Testis (tissue), 2 donors: ENCODE results near the gene TSPAN1.

Experiments
- POLR2A ChIP-seq: fragments of 450-650 bp; IDR thresholded peaks from one replicate; pipeline ENCODE4 v1.6.1; 2017; ENCODE audit warnings: antibody characterized with exemption, mild to moderate bottlenecking, moderate library complexity
- TF ChIP-seq, protein P1 (sequence below), 3 experiments: fragments of 450-650 bp in 2 of 3; fragments of 200-600 bp in 1 of 3; sonication (generic) in 1 of 3; IDR thresholded peaks; one replicate each; pipeline ENCODE4 v1.5.1; 2016 to 2019; ENCODE audit warnings: antibody characterized with exemption in 3 of 3, mild to moderate bottlenecking in 2 of 3, moderate library complexity in 1 of 3

DNA sequence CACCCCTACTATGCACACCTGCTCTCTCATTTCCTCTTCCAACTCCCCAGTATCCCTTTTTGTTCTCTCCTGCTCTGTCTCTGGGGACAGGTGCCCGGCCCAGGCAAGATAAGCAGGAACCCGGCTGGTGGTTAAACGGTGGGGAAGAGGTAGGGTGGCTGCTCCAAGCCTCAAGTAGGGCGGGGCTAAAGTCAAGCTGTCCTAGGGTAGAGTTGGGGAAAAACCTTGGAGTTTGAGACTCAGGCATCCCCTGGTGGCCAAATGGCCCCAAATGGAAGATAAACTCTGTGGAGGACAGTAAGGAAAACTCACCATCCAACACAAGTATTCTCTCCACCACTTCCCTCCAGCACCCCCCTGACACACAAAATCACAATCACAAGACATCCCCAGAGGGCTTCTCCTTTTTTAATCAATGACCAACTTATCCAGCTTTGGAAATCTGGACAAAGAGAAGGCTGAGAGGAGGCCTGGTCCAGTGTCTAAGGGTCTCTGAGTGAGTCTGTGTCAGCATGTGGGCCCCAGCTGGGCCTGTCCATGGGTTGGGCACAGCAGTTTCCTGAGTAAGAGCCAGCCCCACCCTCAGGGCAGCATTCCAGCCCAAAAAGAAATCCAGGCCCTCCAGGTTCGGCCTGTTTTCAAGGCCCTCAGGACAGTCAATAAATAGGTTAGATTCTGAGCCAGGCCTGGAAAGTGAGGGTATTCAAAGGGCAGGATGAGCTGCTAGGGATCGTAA, 13.6 kb downstream of the TSPAN1 start:
- no peak for TF ChIP-seq POLR2A
- TF ChIP-seq, protein P1, sequence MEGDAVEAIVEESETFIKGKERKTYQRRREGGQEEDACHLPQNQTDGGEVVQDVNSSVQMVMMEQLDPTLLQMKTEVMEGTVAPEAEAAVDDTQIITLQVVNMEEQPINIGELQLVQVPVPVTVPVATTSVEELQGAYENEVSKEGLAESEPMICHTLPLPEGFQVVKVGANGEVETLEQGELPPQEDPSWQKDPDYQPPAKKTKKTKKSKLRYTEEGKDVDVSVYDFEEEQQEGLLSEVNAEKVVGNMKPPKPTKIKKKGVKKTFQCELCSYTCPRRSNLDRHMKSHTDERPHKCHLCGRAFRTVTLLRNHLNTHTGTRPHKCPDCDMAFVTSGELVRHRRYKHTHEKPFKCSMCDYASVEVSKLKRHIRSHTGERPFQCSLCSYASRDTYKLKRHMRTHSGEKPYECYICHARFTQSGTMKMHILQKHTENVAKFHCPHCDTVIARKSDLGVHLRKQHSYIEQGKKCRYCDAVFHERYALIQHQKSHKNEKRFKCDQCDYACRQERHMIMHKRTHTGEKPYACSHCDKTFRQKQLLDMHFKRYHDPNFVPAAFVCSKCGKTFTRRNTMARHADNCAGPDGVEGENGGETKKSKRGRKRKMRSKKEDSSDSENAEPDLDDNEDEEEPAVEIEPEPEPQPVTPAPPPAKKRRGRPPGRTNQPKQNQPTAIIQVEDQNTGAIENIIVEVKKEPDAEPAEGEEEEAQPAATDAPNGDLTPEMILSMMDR (IDR thresholded peaks at IDR 0.05), result peak in 1 of 3 experiments; percentile 8
